HG03045 (cell line): ENCODE data around the gene TAS2R5.
A peak's percentile ranks its signal among the peaks of the same experiment; 100 is the strongest.
"Not testable (repeated sequence)": the region's sequence is repeated elsewhere in the genome, so short reads cannot be mapped to it uniquely, and the experiment has no call there.

Source experiments
- ATAC-seq: cut with Tn5 transposase; IDR thresholded peaks from one replicate; pipeline ENCODE4 v1.9.1; 2021; ENCODE audit warnings: mild to moderate bottlenecking, moderate library complexity; ENCODE audit not compliant: unreplicated experiment

TAS2R5 gene, protein sequence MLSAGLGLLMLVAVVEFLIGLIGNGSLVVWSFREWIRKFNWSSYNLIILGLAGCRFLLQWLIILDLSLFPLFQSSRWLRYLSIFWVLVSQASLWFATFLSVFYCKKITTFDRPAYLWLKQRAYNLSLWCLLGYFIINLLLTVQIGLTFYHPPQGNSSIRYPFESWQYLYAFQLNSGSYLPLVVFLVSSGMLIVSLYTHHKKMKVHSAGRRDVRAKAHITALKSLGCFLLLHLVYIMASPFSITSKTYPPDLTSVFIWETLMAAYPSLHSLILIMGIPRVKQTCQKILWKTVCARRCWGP

DNA sequence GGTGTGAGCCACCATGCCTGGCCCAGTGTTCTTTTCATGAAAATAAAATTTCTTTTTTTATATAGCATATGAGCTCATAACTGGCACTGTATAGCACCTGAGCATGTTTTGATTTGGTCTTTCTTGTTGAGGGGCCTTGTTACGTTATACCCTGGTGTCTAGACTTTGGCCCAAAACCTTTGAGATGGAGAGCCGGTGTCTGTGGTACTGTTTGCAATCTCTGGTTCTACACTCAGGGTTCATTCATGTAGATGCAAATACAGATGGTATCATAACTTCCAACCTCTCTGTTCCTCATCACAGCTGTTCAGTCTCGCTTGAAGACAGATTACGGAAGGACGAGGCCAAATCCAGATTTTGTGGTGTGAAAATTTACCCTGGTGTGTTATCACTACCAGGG lies at the start of gene TAS2R5:
Gene TAS2R5, plus strand, starts transcription at position 301 of the 400 bp plus-strand sequence. CDS start 145 bp downstream, outside the sequence.
- ATAC-seq: no peak

DNA sequence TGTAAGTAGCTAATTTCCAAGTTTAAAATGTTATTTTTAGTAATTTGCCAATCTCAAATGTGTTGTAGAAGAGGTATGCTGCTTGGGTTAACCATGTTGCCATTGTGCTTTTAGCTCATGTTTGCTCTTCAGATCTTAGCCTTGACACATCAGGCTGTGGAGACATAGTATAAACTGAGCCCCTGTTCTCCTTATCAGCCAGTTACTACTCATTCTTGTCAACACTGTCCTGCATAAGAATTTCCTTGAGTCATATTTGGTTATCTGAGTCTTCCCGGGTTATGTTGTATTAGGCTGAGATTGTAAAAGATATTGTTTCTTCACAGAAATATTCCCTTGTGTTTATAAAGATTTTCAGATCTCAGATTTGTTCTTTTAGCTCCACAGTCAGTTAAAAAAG lies 47.8 kb upstream of the TAS2R5 start:
- no peak for ATAC-seq

DNA sequence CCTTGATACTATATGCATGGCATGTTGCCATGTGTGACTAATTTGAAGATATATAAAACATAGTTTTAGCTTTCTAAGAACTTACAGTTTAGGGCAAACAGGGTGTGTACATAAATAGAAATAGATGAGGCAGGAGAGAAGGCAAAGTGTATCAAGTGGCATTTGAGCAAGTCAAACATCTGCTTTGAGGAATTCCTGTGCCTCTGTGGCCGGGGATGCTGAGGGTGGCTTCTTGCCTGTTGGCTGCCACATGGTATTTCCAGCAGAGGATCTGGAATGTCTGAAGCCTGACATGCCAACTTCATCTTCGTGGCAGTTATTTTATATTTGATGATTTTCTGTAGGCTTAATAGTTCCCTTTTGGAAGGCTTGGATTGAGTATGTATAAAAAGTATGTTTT lies 45.9 kb upstream of the TAS2R5 start:
- ATAC-seq: no peak

DNA sequence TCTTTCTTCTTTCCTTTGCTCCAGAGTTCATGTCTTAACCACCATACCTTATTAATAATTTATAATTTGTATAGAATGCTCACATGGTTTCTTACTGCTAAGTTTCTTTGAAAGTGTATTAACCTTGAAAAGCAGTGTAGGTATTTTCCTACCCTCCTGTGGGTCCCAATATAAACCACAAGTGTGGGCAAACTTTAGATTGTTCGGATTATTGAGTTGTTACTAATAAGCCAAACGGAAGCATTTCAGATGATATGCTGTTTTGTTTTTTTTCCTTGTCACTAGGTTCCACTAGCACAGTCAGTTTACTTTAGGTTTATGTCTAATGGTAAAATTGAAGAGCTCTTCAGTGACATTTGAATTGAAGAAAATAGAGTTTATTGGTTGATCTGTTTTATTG lies 41.6 kb upstream of the TAS2R5 start:
- ATAC-seq: no peak

DNA sequence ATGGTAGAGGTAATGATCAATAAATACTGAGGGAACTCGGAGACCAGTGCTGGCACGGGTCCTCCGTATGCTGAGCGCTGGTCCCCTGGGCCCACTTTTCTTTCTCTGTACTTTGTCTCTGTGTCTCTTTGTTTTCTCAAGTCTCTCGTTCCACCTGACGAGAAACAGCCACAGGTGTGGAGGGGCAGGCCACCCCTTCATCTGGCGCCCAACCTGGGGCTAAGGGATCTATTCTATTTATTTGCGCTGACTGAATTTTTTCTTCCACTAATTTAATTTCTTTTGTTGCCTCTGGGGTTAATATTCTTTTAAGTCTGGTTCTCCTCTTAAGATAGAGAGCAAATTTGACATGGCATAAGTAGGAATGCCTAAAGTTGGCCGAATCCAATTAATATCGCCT lies 38.1 kb upstream of the TAS2R5 start:
- not testable (repeated sequence) for ATAC-seq

DNA sequence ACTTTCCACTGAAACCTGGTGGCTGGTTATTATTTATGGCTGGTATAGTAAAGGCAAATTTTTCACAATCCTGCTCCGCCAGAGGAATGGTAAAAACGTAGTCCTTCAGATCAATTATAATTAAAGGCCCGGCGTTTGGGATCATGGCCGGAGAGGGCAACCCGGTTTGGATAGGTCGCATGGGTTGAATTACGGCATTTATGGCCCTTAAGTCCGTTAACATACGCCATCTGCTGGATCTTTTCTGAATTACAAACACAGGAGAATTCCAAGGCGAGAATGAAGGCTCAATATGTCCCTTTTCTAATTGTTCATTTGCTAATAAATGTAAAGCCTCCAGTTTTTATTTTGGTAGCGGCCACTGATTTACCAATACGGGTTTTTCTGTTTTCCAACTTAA lies 37.4 kb upstream of the TAS2R5 start:
- no peak for ATAC-seq

DNA sequence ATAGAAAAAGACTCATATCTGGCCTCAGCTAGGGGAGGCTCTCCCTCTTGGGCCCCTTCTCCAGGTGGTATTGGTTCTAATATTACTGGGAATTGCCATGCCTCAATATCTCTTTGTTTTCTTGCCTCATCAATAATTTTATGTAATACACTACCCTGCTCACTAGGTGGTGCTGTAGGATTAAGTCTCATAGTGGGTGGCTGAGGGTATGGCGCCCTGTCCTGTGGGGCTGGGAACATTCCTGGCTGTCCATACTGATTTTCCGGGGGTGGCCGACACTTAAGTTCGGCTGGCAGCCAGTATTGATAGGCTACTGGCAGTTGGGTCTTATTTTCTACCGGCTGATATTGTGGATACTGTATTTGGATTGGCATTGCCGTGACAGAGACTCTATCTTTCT lies 35.1 kb upstream of the TAS2R5 start:
- no peak for ATAC-seq

DNA sequence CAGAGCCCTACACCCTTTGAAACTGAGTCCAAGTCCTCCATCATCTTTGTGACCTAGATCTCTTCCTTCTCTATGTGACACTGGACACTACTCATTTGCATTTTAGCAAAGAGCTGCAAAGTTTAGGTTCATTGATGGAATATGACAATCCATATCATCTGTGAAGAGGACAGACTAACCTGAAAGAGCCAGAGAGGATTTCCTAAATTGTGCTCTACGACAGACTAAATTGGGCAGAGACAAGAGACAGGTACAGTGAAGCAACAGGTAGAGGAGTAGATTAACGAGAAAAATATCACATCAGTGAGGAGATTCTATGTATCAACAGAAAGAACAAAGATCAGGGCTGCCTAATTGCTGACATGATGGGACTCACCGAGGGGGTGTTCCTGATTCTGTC lies 26.2 kb upstream of the TAS2R5 start, which contains the start of gene TAS2R3:
Gene TAS2R3, plus strand, starts transcription at position 301 of the 400 bp plus-strand sequence. Its CDS starts 62 bp downstream, at position 363.
- ATAC-seq: no peak

DNA sequence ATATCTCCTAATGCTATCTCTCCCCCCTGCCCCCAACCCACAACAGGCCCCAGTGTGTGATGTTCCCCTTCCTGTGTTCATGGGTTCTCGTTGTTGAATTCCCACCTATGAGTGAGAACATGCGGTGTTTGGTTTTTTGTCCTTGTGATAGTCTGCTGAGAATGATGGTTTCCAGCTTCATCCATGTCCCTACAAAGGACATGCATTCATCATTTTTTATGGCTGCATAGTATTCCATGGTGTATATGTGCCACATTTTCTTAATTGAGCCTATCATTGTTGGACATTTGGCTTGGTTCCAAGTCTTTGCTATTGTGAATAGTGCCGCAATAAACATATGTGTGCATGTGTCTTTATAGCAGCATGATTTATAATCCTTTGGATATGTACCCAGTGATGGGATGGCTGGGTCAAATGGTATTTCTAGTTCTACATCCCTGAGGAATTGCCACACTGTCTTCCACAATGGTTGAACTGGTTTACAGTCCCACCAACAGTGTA lies 19.9 kb upstream of the TAS2R5 start:
- ATAC-seq: not testable (repeated sequence)

DNA sequence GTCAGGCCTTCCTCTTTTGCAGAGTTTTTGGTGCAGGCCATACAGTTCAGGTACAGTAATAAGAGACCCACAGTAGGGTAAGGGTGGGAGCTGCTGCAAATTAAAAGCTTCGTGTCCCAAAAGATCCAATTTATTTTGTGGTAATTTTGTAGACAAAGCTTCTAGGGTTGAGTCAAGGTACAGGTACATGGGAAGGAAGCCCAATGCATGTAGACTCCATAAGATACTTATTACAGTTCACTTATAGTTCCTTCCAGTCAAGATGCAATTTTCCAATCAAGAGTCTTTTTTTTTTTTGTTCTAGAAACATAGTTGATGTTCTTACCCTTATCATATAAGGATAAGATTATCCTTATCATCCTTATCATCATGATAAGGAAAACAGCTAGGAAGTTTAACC lies 13.6 kb upstream of the TAS2R5 start, which contains the start of gene TAS2R4:
Gene TAS2R4, plus strand, starts transcription at position 301 of the 400 bp plus-strand sequence. CDS start 1,815 bp downstream, outside the sequence.
- ATAC-seq: no peak

DNA sequence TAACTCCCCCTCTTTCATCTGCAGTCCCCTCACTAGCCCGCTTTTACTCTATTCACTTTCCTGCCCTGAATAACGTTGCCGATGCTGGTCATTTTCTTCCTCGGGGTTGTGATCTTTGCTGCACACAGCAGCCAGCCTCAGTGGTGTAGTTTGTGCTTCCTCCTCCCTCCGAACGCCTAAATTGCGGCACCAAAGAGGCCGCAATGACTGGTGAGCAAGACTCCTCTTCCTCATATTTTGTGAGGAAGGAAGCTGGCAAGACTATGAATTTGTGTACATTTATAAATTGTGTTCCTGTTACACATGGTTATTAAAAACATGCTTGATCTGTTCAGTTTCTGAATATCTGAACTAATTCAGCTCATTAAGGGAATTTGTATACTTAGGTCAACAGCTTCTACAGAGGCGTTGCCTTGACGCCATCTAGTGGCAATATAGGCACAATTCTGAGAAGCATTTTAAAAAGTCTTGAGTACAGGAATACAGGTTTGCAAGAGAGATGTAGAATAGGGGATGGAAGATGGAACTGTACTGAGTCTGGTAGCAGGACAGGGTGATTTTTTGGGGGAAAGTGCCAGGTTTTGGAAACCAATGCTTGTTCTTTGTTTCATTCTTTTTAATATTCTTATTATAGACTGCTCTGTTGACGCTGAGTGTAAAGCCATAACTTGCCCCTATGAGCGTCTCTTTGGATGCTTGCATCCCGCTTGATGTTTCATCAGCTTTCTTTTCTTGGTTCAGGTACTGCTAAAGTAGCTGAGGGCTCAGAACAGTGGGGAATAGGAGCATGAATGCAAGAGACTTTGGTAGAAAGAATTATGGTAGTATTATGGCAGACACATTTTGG lies 4.1 kb upstream of the TAS2R5 start:
- ATAC-seq: peak; percentile 60

DNA sequence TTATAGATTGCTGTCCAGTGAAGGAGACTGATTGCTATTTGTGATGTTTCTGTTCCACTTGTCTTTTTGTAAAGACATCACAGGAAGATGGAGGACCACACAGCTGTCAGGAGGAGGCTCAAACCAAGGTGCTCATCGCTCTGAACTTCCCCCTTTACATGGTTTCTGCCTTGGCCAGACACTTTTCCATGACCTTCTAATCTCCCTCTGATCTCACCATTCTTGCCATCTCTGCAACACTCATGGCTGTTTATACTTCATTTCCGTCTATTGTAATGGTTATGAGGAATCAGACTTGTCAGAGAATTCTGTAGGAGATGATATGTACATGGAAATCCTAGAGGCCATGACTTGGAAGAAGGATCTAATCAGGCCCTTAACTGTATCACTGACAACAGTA lies 1.7 kb upstream of the TAS2R5 start:
- ATAC-seq: no peak

DNA sequence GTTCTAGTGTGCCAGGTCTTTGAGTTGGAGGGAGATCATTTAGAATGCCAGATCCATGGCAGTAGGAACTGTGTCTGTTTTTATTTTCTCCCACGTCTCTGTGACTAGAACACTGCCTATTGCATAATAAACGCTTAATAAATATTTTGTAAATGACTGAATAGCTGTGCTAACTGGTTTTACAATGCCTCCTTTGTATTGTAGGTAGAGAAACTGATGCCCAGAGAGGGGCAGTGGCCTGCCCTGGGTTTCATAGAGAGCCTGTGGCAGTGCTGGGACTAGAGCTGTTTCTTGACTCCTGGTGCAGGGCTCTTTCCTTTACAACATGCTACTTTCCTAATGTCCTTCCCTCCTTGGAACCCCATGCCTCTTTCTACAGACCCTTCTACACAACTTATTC lies 2.5 kb downstream of the TAS2R5 start:
- no peak for ATAC-seq

DNA sequence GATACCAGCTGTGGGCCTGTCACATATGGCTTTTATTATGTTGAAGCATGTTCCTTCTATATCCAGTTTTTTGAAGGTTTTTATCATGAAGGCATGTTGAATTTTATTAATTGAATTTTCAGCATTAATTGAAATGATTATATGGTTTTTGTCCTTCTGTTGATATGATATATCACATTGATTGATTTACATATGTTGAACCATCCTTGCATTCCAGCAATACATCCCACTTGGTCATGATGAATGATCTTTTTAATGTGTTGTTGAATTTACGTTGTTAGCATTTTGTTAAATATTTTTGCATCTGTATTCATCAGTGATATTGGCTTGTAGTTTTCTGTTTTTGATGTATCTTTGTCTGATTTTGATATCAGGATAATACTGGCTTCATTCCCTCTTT lies 30.1 kb downstream of the TAS2R5 start:
- ATAC-seq: no peak

DNA sequence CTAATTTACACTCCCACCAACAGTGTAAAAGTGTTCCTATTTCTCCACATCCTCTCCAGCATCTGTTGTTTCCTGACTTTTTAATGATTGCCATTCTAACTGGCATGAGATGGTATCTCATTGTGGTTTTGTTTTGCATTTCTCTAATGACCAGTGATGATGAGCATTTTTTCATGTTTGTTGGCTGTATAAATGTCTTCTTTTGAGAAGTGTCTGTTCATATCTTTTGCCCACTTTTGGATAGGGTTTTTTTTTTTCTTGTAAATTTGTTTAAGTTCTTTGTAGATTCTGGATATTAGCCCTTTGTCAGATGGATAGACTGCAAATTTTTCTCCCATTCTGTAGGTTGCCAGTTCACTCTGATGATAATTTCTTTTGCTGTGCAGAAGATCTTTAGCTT lies 32.4 kb downstream of the TAS2R5 start:
- ATAC-seq: not testable (repeated sequence)

DNA sequence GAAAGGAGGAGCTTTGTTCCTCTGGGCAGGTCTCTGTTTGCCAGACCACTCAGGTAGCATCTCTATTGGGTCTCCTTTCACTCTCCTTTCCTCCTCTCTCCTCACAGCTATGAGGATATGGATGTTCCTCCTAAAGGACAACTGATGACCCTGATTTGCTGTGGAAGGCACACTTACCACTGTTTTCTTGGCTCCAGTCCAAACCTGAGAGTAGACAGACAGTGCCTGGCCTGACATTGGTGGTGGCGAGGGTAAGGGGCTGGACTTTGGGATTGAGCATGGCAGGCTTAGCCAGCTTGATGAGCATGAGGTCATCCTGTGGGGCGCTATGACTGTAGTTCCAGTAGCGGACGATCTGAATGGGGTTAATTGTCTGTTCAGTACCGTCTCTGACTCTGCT lies 47.7 kb downstream of the TAS2R5 start:
- ATAC-seq: no peak

DNA sequence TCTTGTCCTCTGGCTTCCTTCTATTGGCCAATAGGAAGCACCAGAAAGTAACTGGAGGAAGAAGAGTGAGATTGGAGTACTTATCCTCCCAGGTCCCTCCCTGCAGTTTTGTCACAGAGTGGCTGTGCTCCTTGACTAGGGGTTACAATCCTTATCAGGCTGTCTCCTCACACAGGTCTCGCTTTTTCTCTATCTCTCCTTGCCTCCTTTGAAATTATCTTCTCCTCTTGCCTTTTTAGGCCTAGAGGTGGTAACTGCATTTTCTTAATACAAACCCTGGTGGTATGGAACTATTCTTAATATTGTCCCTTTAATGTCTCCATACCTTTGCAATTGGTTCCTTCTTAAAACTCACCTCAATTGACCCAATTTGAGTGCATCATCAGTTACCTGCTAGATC lies 48.6 kb downstream of the TAS2R5 start:
- ATAC-seq: no peak

DNA sequence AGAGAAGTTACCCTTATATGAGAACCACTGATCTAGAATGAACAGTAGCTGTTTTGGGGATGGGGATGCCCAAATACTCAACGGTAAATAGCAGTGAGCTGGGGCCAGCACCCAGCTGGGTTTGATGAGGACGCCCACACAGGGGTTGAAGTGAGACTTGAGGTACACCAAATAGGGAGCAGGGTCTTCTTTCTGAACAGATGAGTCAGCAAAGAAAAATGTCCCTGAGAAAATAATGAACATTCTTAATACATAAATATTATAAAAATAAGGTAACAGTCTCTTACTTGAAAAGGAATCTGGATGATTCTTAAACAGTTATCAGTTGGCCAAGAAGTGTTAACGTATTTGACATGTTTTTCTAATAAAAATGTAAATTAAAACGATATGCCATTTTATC lies 49.2 kb downstream of the TAS2R5 start:
- ATAC-seq: no peak

DNA sequence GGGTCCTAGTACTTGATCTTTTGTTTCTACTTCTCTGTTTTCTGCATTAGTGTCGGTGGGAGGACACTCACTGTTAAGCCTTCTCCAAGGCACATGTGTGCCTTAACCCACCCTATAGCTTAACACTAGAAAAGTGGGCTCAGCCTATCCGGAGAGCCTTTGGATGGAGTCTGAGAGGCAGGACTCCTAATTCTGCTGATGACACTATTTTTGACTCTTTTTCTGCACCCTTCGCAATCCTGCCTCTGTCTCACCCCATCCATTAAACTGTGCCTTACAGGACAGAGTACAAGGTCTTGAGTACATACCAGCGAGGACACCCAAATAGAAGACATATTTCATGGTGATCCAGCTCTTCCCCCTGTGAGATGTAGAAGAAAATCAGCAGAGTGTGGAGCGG lies 50.7 kb downstream of the TAS2R5 start:
- no peak for ATAC-seq
